Epidermal melanocyte (primary cell): ENCODE data around the gene IKZF3.
"Not testable (repeated sequence)": the region's sequence is repeated elsewhere in the genome, so short reads cannot be mapped to it uniquely, and the experiment has no call there.

Experiments
- DNase-seq: peaks from one replicate; pipeline ENCODE4 v3.0.0; 2011; ENCODE audit warnings: low spot score; ENCODE audit not compliant: insufficient read length

The IKZF3 gene

DNA sequence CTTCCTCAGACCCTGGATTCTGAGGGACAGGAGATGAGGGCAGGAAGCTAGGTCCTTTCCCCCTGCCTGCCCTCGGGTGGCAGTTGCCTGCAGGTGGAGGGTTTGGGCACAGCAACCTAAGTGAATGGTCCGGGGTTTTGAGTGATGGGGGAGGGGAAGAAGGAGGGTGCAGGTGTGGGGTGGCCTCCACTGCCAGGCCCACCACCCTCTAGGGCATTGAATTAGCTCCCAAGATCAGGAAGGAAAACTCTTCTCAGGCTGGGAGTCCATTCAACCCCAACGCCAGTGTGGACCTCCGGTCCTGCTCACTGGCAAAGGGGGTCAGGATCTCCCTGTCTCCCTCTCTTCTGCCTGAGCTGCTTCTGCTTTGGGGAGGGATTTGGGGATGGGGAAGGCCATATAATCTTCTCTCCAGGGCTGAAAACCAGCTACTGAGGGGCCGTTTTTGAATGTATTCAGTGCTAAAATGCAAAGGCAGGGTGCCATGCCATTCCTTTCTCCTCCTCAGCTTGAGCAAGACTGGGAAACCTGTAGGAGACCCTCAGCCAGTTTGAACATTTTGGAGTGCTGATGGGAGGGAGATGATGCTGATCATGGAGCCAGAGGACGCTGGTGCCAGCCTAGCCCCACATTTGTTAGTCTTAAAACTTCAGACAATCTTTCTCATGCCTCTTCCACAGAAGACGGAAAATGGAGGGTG lies 107.6 kb downstream of the IKZF3 start:
- no peak for DNase-seq

- no peak for DNase-seq
Observed at GRCh38 chr17:39755554-39756379, 108.3 kb downstream of the IKZF3 start.

GRCh38 chr17:39754958-39755553 lies 109.1 kb downstream of the IKZF3 start:
- DNase-seq, result no peak

DNA sequence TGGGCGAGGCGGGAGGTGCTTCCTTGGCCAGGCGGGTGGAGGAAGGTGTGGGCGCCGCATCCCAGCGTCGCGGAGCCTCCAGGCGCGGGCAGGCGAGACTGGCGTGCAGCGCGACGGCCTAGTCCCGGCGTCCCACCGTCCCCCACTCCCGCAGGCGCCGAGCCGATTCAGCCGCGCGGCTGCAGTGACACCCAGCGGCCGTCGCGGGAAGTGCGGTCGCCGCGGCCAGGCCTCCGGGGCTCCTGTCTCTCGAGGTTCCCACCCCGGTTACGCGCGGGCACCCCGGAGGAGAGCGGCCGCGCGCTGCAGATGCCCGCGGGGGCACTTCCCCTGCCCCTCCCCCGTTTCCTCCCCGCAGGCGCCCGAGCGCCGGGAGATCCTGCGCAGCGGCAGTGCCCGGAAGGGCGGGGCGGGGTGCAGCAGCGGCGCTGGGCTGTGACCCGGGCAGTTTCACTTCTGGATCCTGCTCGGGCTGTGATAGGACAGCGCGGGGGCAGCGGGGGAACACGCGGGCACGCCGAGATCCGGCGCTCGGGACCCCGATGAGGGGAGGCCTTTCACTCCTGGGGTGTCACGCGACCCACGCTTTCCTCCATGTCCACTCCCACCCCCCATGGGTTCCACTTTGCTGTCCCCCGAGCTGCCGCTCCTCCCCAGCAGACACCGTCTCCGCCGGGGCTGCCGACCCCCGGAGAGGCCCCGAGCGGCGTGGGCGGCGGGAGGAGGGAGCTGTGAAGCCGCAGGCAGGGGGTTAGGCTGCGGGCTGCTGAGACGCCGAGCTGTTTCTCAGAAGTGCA lies 109.8 kb downstream of the IKZF3 start:
- DNase-seq, result peak; percentile 96

DNA sequence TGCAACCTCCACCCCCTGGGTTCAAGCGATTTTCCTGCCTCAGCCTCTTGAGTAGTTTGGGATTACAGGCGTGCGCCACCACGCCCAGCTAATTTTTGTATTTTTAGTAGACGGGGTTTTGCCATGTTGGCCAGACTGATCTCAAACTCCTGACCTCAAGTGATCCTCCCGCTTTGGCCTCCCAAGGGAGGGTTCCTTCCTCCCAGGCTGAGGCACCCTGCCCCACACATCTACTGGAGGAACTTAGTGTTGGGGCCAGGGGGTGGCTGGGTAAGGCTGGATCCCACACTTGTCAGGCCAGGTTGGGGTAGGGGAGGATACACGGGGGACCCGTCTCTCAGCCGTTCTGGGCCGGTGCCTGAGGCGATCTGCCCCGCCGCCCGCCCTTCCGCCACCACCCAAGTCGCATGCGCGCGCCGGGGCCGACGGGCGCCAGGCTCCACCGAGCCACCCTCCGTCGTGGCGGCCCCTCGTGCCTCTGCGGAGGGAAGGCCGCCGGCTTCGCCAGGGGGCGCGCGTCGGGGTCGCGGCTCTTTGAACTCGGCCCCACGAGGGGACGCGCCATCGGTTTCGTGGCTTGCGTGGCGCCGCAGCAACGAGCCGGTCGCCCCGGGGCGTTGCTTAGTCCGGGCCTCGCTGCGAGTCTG lies 110.5 kb downstream of the IKZF3 start:
- no peak for DNase-seq

DNA sequence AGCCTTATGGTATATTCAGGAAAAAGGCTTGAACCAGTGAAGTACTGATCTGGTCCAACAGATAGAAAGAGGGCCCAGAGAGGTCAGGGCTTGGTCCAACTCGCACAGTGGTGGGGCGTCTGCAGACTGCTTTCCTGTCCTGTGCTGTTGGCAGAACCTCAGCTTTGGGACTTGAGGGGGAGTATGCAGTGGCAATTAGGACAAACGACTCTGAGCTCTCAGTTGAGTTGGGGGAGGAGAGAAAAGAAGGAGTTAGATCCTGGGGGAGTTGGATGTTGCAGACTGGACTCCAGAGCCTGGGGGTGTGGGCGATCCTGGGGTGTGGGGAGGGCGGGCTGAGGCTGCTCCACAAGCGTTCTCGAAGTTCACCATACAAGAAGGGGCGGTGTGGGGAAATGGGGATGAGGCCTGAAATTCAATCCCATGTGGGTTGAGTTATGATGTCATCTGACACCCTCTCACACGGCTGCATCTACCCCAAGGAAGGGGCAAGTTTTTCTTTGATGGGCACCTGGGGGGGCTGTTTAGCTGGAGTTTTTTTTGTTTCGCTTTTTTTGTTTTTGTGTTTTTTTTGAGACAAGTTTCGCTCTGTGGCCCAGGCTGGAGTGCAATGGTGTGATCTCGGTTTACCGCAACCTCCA lies 111.8 kb downstream of the IKZF3 start:
- no peak for DNase-seq

DNA sequence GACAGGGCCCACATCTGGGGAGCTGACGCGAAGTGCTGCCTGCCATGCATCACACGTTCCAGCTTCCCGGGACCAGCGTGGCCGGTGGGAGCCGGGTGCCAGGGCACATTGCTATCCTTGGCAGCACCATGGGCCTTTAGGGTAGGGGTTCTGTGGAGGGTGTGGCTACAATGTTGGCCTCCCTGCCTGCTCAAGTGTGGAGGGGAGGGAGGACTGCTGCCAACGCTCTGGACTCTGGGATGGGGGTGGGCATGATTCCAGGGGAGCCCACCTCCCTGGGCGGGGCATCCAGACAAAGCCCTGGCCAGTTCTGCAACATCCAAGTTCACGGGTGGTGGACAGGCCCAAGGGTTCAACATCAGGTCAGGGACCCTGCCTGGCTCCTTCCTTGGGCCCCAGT lies 112.5 kb downstream of the IKZF3 start:
- no peak for DNase-seq

DNA sequence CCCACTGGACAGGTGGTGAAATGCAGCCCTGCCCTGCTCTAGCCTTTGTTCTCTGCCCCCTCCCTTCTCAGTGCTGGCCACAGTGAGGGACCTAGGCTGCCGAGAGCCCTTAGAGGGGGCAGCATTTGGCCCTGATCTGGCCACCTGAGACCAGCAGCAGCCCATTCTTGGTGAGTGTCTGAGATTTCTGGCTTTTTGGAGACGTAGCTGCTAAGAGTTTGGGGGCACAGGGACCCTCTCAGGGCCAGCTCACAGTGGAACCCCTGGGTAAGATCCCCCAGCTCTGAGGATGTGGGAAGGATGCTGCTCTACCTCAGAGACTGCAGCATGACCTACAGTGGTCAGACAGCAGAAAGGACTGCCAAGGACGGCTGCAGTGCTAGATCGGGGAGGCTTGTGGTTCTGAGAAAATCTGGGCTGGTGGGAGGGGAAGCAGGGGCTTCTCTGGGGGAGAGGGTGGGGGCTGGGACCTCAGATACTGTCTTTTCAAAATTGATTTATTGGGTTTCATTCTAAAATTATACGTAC lies 113.0 kb downstream of the IKZF3 start:
- no peak for DNase-seq

- no peak for DNase-seq
Observed at GRCh38 chr17:39750131-39751015, 113.7 kb downstream of the IKZF3 start.

DNA sequence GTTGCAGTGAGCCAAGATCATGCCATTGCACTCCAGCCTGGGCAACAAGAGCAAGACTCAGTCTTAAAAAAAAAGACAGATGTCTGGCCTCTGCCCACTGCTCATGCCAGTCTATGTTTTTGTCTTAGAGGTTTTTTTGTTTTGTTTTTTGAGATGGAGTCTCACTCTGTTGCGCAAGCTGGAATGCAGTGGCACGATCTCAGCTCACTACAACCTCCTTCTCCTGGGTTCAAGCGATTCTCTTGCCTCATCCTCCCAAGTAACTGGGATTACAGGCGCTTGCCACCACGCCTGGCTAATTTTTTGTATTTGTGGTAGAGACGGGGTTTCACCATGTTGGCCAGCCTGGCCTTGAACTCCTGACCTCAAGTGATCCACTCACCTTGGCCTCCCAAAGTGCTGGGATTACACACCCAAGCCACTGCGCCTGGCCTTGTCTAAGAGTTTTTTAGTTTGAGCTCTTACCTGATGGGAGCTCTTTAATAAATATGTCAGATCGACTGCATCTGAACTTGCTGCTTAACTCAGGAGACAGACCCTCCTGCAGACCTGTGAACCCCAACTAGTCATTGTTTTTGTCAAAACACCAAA lies 115.6 kb downstream of the IKZF3 start:
- DNase-seq, result not testable (repeated sequence)

DNA sequence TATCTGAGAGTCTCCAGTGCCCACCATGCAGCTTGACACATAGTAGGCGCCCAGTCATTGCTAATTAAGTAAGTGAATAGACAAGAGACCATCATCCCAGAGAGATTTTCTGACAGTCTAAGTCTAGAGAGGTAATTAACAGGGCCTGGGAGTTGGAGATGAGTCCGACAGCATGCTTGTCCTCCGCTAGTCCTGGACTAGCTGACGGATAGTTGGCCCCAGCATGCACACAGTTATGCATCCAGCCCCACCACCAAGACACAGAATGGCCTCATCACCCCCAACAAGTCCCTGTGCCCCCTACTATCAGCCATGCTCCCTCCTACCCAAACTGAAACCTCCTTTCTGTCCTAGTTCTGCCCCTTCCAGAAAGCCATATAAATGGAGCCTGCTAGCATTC lies 116.4 kb downstream of the IKZF3 start:
- no peak for DNase-seq

DNA sequence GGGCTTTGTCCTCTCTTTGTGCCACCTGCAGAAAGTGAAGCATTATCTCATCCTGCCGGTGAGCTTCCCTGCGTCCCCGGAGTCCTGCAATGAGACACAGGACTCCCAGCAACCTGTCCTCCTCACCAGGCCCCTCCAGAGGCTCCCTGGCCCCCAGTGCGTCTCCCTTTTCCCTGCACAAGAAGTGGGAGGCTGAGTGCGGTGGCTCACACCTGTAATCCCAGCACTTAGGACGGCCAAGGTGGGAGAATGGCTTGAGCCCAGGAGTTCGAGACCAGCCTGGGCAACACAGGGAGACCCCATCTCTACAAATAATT lies 118.0 kb downstream of the IKZF3 start:
- DNase-seq, result no peak

DNA sequence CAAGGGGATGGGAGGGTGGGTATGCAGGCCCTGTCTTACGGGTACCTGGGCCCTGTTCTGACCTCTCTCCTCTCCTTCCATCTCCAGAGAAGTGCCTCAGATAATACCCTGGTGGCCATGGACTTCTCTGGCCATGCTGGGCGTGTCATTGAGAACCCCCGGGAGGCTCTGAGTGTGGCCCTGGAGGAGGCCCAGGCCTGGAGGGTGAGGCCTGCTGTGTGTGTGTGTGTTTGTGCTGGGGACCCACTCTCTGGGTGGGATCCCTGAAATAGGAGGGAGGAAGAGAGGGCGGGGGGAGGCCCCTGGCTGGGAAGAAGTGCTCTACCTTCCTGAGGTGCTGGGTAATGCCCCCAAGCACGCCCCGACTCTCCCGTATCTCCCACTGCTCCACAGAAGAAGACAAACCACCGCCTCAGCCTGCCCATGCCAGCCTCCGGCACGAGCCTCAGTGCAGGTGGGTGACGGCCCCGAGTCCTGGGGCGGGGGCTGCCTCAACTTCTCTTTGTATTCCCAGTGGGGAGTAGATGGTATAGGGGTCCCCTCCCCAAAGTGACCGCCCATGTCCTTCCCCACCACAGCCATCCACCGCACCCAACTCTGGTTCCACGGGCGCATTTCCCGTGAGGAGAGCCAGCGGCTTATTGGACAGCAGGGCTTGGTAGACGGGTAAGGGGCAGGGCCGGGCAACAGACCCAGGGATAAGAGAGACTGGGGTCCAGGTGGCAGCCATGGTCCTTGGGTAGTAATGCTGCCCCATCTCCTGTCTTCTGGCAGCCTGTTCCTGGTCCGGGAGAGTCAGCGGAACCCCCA lies 118.6 kb downstream of the IKZF3 start:
- DNase-seq, result no peak

GRCh38 chr17:39744836-39745215 lies 119.3 kb downstream of the IKZF3 start:
- no peak for DNase-seq

DNA sequence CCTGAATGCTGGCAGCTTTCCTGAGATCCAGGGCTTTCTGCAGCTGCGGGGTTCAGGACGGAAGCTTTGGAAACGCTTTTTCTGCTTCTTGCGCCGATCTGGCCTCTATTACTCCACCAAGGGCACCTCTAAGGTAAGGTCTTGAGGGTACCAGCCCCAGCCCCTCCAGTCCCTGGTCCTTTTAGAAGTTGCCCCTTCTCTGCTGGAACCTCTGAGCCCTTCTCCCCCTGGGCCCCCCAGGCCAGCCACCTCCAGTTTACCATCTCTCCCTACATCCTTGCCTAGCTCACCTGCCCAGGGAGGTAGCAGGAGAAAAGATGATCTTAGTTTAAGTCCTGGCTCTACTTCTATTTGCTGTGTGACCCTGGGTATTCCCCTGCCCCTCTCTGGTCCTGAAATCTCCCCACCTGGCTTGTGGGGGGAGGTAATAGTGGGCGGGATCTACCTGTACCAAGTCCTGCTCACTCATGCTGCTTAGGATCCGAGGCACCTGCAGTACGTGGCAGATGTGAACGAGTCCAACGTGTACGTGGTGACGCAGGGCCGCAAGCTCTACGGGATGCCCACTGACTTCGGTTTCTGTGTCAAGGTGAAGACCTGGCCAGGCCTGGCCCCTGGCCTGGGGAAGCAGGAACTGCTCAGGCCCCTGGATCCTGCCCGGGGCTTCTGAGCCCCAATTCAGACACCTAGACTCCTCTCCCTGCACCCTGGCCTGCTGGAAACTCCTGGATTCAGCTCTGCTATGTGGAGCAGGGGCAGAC lies 119.9 kb downstream of the IKZF3 start:
- no peak for DNase-seq

DNA sequence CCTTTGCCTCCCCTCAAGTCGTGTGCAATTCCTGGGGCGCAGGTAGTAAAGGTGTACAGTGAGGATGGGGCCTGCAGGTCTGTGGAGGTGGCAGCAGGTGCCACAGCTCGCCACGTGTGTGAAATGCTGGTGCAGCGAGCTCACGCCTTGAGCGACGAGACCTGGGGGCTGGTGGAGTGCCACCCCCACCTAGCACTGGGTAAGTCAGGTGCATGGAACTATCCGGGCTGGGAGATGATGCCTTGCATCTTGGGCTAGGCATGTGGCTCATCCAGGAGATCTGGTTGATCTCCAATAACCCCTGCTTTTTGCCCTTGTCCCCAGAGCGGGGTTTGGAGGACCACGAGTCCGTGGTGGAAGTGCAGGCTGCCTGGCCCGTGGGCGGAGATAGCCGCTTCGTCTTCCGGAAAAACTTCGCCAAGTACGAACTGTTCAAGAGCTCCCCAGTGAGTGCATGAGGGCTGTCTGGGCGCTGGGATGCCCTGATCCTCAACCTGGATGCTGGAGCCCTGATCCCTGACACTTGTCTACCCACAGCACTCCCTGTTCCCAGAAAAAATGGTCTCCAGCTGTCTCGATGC lies 121.2 kb downstream of the IKZF3 start:
- DNase-seq, result no peak

- DNase-seq, result no peak
Observed at GRCh38 chr17:39742126-39742855, 121.8 kb downstream of the IKZF3 start.
